GM19395 (cell line): ENCODE data around the gene B3GAT3.
"Not testable (repeated sequence)": the region's sequence is repeated elsewhere in the genome, so short reads cannot be mapped to it uniquely, and the experiment has no call there.

Experiments
- ATAC-seq: cut with Tn5 transposase; IDR thresholded peaks from one replicate; pipeline ENCODE4 v1.9.1; 2021; ENCODE audit warnings: mild to moderate bottlenecking, moderate library complexity; ENCODE audit not compliant: unreplicated experiment

B3GAT3 gene

DNA sequence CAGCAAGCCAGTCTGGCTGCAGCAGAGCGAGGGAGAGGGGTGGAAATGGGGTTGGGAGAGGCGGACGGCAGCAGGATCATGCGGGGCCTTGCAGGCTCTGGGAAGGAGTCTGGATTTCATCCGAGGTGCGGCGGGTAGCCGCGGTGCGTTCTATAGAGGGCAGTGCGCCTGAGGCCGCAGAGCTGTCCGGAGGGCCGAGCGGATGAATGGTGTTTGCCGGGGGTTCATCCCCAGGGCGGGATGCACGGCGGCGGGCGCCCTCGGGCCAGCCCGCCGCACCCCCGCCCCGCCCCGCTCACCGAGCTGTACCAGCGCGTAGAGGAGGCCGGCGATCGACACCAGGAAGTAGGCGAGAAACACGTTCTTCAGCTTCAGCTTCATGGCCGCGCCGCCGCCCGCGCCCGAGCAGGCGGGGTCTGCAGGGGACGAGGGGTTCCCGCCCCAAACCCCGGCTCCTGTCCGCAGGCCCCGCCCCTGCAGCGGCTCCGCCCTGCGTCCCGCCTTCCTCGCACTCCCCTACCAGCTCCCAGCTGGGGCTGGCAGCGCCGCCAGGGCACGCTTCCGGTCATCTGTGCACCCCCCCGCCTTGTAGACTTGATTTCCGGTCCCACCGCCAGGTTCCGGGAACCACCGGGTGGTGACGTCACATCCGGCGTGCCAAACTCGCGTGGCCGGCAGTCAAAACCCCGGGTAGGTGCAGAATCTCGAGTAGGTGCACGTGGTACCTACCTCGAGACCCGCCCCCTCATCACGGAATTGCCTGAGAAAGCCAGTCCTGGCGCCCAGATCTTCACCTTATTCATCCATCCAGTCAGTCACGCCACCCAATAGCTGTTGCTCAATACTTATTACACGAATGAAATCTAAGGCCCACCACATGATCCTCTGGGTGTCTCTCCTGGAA lies at the start of gene B3GAT3:
B3GAT3 (minus strand) TSS at position 420 of the 904 bp plus-strand sequence; CDS start at position 381, 39 bp downstream.
- ATAC-seq: peak; percentile 91

DNA sequence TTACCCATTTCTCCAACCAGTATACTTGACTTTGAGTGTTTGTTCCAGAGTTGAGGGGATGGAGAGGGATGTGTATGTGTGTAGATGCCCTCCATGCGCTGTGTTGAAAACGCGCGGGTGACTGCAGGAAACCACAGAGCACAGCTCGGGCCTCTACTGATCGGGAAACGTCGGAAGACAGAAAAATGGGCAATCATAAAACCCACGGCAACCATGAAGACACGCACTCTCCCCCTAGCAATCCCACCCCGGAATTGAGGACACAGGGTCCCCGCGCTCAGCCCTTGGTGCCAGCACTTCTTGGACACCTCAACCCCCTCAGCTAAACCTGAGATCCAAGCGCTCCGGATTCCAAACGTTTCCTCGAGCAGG lies 49.4 kb upstream of the B3GAT3 start:
- ATAC-seq: peak; percentile 6

DNA sequence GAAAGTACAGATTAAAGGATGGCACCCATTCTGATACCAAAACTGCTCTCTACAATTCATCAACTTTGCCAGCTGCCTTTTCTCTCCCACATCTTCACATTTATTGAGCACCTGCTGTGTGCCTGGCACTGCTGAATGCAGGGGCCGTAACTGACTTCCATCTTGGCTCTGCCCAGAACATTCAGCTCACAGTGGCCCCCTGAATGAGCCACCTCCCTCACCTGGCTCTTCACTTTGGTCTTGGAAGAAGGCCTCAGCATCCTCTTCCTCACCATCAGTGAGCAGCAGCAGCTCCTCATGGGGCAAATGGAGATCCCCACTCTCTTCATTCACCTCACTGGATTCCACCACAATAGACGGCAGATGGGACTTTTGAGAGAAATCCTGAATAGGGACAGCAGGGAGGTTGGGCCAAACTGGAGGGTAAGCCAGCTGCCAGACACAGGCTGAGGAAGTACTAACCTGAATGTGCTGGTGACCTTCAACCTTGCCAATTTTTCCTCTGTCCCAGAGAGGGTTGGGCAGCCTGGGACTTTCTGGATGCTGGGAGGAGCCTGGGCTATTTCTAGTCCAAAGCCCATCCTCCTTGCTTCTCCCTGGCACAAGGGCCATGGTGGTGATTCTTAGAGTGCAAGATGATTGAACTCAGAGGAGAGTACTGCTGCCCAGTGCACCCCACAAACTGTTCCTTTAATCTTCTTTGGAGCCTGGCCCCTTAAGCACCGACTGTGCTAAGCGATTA lies 47.8 kb upstream of the B3GAT3 start:
- no peak for ATAC-seq

DNA sequence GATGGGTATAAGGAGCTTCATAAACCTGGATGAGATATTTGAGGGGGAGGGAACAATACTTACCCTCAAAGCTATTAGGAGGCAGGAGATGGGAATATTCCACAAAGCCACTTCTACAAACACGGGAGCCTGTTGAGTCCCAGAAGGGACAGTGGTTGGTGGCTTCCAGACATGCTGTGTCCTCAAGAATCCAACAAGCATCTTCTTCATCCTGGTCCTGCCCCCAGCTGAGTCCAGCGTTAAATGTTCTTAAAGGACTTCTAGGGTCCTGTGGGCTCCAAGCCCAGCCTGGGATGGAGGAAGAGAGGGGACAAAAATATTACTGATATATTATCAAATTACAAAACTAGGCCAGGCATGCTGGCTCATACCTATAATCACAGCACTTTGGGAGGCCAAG lies 45.7 kb upstream of the B3GAT3 start:
- ATAC-seq: no peak

DNA sequence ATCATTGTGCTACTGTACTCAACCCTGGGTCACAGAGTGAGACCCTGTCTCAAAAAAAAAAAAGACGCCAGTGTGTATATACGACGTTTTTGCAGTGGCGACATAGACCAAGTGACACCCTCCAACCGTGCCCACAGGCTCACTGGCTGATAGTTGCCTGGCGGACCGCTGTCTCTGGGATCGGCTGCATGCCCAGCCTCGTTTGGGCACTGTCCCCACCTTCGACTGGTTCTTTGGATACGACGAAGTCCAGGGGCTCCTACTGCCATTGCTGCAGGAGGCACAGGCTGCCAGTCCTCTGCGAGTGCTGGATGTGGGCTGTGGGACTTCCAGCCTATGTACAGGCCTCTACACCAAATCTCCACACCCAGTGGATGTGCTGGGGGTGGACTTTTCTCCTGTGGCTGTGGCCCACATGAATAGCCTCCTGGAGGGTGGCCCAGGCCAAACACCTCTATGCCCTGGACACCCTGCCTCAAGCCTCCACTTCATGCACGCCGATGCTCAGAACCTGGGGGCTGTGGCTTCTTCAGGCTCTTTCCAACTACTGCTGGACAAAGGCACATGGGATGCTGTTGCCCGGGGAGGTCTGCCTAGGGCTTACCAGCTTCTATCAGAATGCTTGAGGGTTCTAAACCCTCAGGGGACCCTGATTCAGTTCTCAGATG lies 44.6 kb upstream of the B3GAT3 start:
- no peak for ATAC-seq

DNA sequence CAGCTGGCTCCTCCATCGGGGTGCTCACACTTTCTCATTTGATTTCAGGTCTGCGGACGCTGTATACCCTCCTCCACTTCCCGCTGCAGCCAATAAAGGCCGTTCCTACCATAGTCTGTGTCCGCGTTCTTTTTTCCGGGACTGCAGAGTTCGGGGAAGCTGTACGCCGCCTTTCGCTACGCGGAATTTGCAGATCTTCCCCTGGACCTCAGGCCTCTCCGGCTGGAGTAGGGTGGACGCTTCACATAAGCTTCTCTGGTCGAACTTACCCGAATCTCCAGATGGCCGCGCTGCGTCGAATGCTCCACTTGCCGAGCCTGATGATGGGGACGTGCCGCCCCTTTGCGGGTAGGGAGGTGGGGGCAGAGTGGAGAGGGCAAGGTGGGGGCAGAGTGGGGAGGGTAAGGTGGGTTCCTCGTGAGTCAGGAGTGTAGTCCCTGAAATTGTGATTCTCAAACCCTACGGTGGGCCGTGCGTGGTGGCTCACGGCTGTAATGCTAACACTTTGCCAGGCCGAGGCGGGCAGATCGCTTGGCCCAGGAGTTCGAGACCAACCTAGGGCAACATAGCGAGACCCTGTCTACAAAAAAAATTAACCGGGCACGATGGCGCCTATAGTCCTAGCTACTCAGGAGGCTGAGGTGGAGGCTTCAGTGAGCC lies 43.9 kb upstream of the B3GAT3 start:
- ATAC-seq: peak; percentile 35

- ATAC-seq: peak; percentile 84
These were observed 43.4 kb upstream of the B3GAT3 start, which contains the start of the genes C11orf98 and CSKMT for GRCh38 chr11:62665075-62665598. TSS of gene C11orf98 (minus strand) at chr11:62665210. CDS start at chr11:62665169, 41 bp downstream. TSS of gene CSKMT (plus strand) at chr11:62665312. CDS start at chr11:62665880, 568 bp downstream.

- peak; percentile 53 for ATAC-seq
These were observed 42.8 kb upstream of the B3GAT3 start for GRCh38 chr11:62664405-62665074.

GRCh38 chr11:62656796-62657429 lies 35.1 kb upstream of the B3GAT3 start:
- ATAC-seq: no peak

DNA sequence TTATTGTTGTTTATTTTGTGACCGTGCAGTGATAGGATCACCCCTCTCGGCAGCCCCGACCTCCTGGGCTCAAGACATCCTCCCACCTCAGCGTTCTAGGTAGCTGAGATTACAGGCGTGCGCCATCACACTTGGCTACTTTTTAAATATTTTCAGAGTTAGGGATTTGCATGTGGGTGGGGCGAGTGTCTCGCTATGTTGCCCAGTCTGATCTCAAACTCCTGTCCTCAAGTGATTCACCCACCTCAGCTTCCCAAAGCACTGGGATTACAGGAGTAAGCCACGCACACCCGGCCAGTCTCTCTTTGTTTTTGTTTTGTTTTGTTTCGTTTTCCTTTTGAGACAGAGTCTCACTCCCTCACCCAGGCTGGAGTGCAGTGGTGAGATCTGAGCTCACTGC lies 32.5 kb upstream of the B3GAT3 start:
- no peak for ATAC-seq

- ATAC-seq: peak; percentile 3
These were observed 30.6 kb upstream of the B3GAT3 start for GRCh38 chr11:62652161-62653006.

- not testable (repeated sequence) for ATAC-seq
These were observed 28.5 kb upstream of the B3GAT3 start for GRCh38 chr11:62650283-62650682.

GRCh38 chr11:62649486-62649885 lies 27.7 kb upstream of the B3GAT3 start:
- no peak for ATAC-seq

DNA sequence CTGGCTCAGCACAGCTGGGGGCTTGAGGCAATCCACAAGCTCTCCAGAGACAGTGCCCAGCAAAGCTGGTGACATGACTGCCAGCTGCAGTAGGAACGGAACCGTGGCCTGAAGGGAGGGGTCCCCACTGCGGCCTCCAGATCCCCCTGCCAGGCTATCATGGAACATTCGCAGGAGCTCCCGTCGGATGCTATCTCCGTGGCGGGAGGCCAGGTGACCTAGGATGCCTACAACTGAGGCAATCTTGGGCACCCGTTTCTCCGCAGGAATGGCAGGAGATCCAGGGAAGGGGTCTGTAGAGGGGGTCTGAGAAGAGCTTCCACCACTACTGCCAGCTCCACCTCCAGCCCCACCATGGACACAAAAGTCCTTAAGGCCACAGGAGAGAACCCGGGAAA lies 27.2 kb upstream of the B3GAT3 start:
- ATAC-seq: no peak

DNA sequence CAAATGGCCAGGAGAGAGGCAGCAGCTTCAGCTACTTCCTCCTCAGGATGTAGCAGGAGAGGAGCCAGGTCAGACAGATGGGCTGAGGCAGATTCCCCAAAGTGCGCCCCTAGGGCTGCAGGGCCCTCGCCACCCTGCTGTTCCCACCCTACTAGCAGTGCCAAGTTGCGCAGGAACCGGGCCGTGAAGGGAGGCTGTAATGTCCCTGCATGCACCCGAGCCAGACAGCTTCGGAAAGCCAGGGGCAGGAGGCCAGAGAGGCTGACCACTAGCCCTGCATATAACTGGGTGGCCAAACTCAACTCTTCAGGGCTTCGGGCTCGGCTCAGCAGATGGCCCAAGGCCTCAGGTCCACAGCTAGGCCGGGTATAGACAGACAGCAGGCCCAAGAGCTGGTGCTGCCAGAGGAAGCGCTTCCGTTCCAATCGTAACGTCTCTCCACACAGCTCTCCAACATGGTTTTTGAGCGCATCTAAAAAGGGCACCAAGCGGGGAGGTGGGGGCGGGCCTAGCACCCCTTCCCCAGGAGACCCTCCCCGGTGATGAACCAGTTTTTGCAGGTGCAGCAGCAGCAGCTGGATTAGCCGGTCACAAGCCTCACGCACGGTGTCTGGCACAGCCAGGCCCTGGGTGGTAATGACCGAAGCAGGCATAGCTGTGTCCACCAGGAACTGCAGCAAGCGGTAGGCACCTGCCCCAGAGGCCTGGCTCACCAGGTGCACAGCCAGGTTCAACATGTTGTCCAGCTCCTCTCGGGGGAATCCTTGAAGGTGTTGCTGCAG lies 26.6 kb upstream of the B3GAT3 start:
- no peak for ATAC-seq

DNA sequence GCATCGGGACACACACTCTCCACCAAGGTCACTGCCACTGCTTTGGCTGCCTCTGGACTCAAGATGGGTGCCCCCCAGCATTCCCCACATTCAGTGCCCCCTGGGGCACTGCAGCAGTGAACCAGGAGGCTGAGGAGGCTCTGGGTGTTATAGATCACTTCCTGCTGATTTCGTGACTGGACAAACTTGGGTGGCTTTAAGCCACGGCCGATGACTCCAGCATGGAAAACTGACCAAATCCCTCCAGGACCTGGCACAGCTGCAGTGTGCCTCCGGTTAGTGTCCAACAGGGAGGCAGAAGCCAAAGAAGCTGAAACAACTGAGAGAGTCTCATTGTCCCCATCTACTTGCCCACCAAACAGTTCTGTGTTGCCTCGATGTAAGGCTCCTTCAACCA lies 25.8 kb upstream of the B3GAT3 start:
- ATAC-seq: no peak

GRCh38 chr11:62646825-62647608 lies 25.2 kb upstream of the B3GAT3 start:
- ATAC-seq: no peak
